Activated B cell treated with CpG ODN at 0.5 μM for 24 hours (primary cell): ENCODE results near the gene DNASE1L2. TPM values are rescaled to one million over a fixed set of nuclear protein-coding genes. Genes with fewer than 3 reads are reported as not detected.
"Not testable (repeated sequence)": the region's sequence is repeated elsewhere in the genome, so short reads cannot be mapped to it uniquely, and the experiment has no call there.

Source experiments
- ATAC-seq: fragments of 200-7000 bp; cut with Tn5 transposase; one replicate; pipeline ENCODE4 v1.10.0; 2021; ENCODE audit warnings: low read depth, mild to moderate bottlenecking, moderate library complexity
- CTCF ChIA-PET: fragments of 350-600 bp; sonication (Branson Sonifier 250); formaldehyde crosslinking; loops from one replicate; lab custom pipeline; 2021; ENCODE audit warnings: antibody characterized with exemption; lab: Charles Lee
- POLR2A ChIA-PET: fragments of 350-600 bp; sonication (Branson Sonifier 250); formaldehyde crosslinking; loops from one replicate; lab custom pipeline; 2021; ENCODE audit warnings: antibody characterized with exemption; lab: Charles Lee
- DNase-seq: peaks from one replicate; pipeline ENCODE4 v3.0.0; 2022
- H3K27ac Mint-ChIP-seq: one replicate; pipeline ENCODE4 v1.8.0; 2020; ENCODE audit warnings: mixed read lengths
- H3K27me3 Mint-ChIP-seq: one replicate; pipeline ENCODE4 v1.8.0; 2021; ENCODE audit warnings: mixed read lengths
- H3K36me3 Mint-ChIP-seq: one replicate; pipeline ENCODE4 v1.8.0; 2021; ENCODE audit warnings: low read depth, mixed read lengths
- H3K4me1 Mint-ChIP-seq: one replicate; pipeline ENCODE4 v1.8.0; 2021; ENCODE audit warnings: mixed read lengths
- H3K4me3 Mint-ChIP-seq: one replicate; pipeline ENCODE4 v1.8.0; 2020; ENCODE audit warnings: mild to moderate bottlenecking, mixed read lengths
- H3K9me3 Mint-ChIP-seq: one replicate; pipeline ENCODE4 v1.8.0; 2020; ENCODE audit warnings: mixed read lengths
- CTCF ChIP-seq: fragments of 200-600 bp; IDR thresholded peaks from one replicate; pipeline ENCODE4 v1.8.0; 2022; ENCODE audit warnings: antibody characterized with exemption, mild to moderate bottlenecking
- intact Hi-C: fragments of 100-400 bp; cut with micrococcal nuclease; formaldehyde crosslinking; loops from one replicate; pipeline ENCODE4 v1.15.1; 2024
- total RNA-seq: library from RNA; stranded (reverse); gene quantifications from 2 replicates; pipeline ENCODE4 v1.2.3, GENCODE V29; 2022

DNASE1L2 gene
- total RNA-seq, 1 donor from 2014 or later, result 1.3 TPM

GRCh38 chr16:2197765-2198164, 38.5 kb upstream of the DNASE1L2 start:
- peaks cover 8% of the 10 kb centered on the region for H3K4me1 Mint-ChIP-seq
- H3K4me3 Mint-ChIP-seq, result peak overlapping the region; percentile 44
- no peak for TF ChIP-seq CTCF
- DNase-seq (no peak), ATAC-seq (no peak)
- intact Hi-C loops, result no loop called here
- ChIA-PET POLR2A (interaction anchor here (5.3 kb wide), 1 partner anchor 43 kb away, joined by 26 read pairs; the partner anchor contains the start of gene TRAF7), CTCF (interaction anchor here (1.4 kb wide), 1 partner anchor 54 kb away, joined by 3 read pairs; no protein-coding TSS in a partner anchor)
- no peaks in the 10 kb centered on the region for H3K36me3 Mint-ChIP-seq
- no peak overlapping the region for H3K27ac Mint-ChIP-seq
- no peaks in the 10 kb centered on the region for H3K9me3 Mint-ChIP-seq
- peaks cover 18% of the 10 kb centered on the region for H3K27me3 Mint-ChIP-seq

GRCh38 chr16:2198283-2198682, 38.0 kb upstream of the DNASE1L2 start:
- Mint-ChIP-seq H3K36me3 (no peaks in the 10 kb centered on the region), H3K27ac (no peak overlapping the region), H3K27me3 (peaks cover 18% of the 10 kb centered on the region), H3K4me3 (peak overlapping the region; percentile 44), H3K9me3 (no peaks in the 10 kb centered on the region), H3K4me1 (peaks cover 8% of the 10 kb centered on the region)
- ChIA-PET POLR2A (interaction anchor here (5.3 kb wide), 1 partner anchor 43 kb away, joined by 26 read pairs; the partner anchor contains the start of gene TRAF7), CTCF (no interaction called here)
- no peak for TF ChIP-seq CTCF
- intact Hi-C loops, result no loop called here
- no peak for ATAC-seq
- DNase-seq, result no peak

DNA sequence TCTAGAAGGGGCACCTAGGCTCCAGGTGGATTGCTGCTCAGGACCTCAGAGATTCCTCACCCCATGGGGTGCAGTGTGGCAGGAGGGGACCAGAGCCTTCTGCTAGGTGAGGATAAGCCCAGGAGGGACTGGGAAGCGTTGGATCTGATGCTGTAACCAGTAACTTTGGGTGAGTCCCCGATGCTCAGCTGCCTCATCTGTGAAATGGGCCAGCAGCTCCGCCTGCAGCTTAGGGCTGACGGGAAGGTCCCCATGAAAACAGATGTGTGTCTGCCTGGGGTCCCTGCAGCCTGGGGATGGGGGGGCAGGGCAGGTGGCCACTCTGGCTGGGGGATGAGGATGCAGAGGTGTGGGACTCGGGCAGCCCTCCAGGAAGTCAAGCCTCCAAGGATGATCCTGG, 37.1 kb upstream of the DNASE1L2 start:
- no peak overlapping the region for H3K27ac Mint-ChIP-seq
- H3K9me3 Mint-ChIP-seq, result no peaks in the 10 kb centered on the region
- peaks cover 17% of the 10 kb centered on the region for H3K27me3 Mint-ChIP-seq
- no peaks in the 10 kb centered on the region for H3K36me3 Mint-ChIP-seq
- H3K4me3 Mint-ChIP-seq, result no peak overlapping the region
- POLR2A ChIA-PET, result interaction anchor here (1.4 kb wide), 2 partner anchors 12 to 44 kb away, joined by 3 to 4 read pairs; partner anchors contain the start of gene TRAF7
- no peak for TF ChIP-seq CTCF
- CTCF ChIA-PET, result no interaction called here
- ATAC-seq (no peak), DNase-seq (no peak)
- intact Hi-C loops, result no loop called here
- H3K4me1 Mint-ChIP-seq, result peaks cover 9% of the 10 kb centered on the region

DNA sequence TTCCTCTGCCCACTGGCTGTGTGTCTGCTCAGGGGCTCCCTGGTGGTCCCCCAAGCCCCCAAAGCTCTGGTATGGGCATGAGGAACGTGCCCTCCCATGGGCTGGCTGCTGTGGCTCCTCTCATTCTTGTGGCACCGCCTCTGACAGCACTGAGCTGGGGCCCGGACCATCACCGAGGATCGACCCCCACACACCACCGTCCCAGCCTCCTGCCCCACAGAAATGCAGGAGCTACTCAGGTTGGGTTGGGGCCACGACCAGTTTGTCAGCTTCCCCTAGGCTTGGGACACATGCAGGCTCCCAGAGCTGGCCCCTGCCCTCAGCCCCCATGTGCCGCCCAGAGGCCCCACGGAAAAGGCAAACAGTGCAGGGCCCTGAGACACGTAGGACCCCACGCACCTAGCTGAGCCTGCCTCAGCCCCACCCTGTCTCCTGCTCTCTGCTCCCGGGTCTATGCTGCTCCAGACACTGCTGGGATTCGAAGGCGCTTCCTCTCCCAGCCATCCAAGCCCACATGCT, 36.6 kb upstream of the DNASE1L2 start:
- intact Hi-C loops, result no loop called here
- CTCF ChIA-PET, result no interaction called here
- no peak for TF ChIP-seq CTCF

DNA sequence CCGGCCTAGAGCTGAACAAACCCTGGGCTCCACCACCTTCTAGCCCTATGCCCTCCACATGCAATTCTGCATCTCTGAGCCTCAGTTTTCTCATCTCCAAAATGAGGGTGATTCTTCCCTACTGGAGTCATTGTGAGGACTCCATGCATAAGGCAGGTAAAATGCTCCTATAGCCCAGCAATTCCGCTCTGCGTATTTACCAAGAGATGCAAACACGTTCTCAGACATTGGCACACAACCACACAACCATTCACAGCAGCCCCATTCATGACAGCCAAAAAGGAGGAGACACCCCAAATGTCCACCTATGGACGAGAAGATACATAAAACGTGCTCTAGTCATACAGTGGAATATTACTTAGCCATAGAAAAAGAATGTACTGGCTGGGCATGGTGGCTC, 35.9 kb upstream of the DNASE1L2 start:
- TF ChIP-seq CTCF, result no peak
- ATAC-seq (no peak), DNase-seq (no peak)
- Mint-ChIP-seq H3K4me1 (peaks cover 8% of the 10 kb centered on the region), H3K4me3 (no peak overlapping the region), H3K27ac (no peak overlapping the region), H3K27me3 (peaks cover 12% of the 10 kb centered on the region), H3K36me3 (no peaks in the 10 kb centered on the region), H3K9me3 (no peaks in the 10 kb centered on the region)
- ChIA-PET CTCF (no interaction called here), POLR2A (interaction anchor here (1.4 kb wide), 1 partner anchor 45 kb away, joined by 4 read pairs; the partner anchor contains the start of gene TRAF7)
- intact Hi-C loops, result no loop called here

More for the DNA sequence above, 36.6 kb upstream of the DNASE1L2 start:
- Mint-ChIP-seq H3K27me3 (peaks cover 16% of the 10 kb centered on the region), H3K36me3 (no peaks in the 10 kb centered on the region), H3K4me3 (no peak overlapping the region), H3K9me3 (no peaks in the 10 kb centered on the region), H3K4me1 (peaks cover 13% of the 10 kb centered on the region), H3K27ac (no peak overlapping the region)
- no peak for ATAC-seq
- POLR2A ChIA-PET, result interaction anchor here (1.4 kb wide), 2 partner anchors 12 to 44 kb away, joined by 3 to 4 read pairs; partner anchors contain the start of gene TRAF7
- DNase-seq, result no peak

DNA sequence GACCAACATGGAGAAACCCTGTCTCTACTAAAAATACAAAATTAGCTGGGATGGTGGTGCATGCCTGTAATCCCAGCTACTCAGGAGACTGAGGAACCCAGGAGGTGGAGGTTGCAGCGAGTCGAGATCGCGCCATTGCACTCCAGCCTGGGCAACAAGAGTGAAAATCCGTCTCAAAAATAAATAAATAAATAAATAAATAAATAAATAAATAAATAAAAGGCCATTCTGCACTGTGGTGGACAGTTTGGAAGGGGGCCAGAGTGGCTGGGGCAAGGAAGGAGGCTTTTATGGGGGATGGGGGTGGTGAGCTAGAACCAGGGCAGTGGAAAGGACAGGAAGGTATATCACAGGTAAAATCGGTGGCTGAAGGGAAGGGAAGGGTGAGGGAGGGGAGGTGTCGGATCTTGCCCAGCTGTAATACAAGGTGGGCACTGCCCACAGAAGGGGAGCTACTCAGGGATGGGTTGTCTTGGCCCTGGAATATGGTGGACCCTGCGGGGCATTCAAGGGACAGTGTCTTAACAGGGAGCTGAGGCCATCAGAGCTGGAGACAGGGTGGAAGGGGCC, 33.0 kb upstream of the DNASE1L2 start:
- H3K4me3 Mint-ChIP-seq, ATAC-seq, intact Hi-C loops: not testable (repeated sequence)

More for the DNA sequence above, 33.0 kb upstream of the DNASE1L2 start:
- not testable (repeated sequence) for H3K27ac Mint-ChIP-seq, H3K27me3 Mint-ChIP-seq, H3K9me3 Mint-ChIP-seq, DNase-seq
- peaks cover 17% of the 10 kb centered on the region for H3K36me3 Mint-ChIP-seq
- ChIA-PET CTCF (interaction anchor here (0.7 kb wide), 1 partner anchor 48 kb away, joined by 3 read pairs; the partner anchor contains the start of gene ECI1), POLR2A (interaction anchor here (0.6 to 5.8 kb wide), 3 partner anchors 12 to 49 kb away, joined by 3 to 62 read pairs (median 38); partner anchors contain the start of genes PGP and TRAF7)
- H3K4me1 Mint-ChIP-seq, result peaks cover 19% of the 10 kb centered on the region
